HepG2 (cell line): ENCODE data around the gene PAQR5. TPM values are rescaled to one million over a fixed set of nuclear protein-coding genes. Genes with fewer than 3 reads are reported as not detected.
A peak's percentile ranks its signal among the peaks of the same experiment; 100 is the strongest.

Source experiments
- ELF4 ChIP-seq: sonication (generic); formaldehyde crosslinking; IDR thresholded peaks from 2 replicates; pipeline ENCODE4 v1.5.0; 2020; ENCODE audit warnings: missing genetic modification reagents, mild to moderate bottlenecking, moderate library complexity, borderline replicate concordance
- ETV6 ChIP-seq: sonication (generic); formaldehyde crosslinking; conservative IDR thresholded peaks from 2 replicates; pipeline ENCODE4 v1.4.0; 2020; ENCODE audit warnings: missing genetic modification reagents
- GPN1 ChIP-seq: sonication (generic); formaldehyde crosslinking; IDR thresholded peaks from 2 replicates; pipeline ENCODE4 v1.5.1; 2020; ENCODE audit warnings: missing genetic modification reagents, borderline replicate concordance
- HOXD1 ChIP-seq: sonication (generic); formaldehyde crosslinking; IDR thresholded peaks from 2 replicates; pipeline ENCODE4 v1.5.0; 2020; ENCODE audit warnings: missing genetic modification reagents
- IRX3 ChIP-seq: sonication (generic); formaldehyde crosslinking; IDR thresholded peaks from 2 replicates; pipeline ENCODE4 v1.8.1; 2023; ENCODE audit warnings: mild to moderate bottlenecking, low read depth, missing genetic modification reagents, borderline replicate concordance
- POLR2G ChIP-seq: fragments of 200-400 bp; formaldehyde crosslinking; IDR thresholded peaks from 2 replicates; pipeline ENCODE4 v1.6.1; 2018; ENCODE audit warnings: mild to moderate bottlenecking, low read depth, low read length, moderate library complexity
- RFX3 ChIP-seq: IDR thresholded peaks from 2 replicates; pipeline ENCODE4 v1.6.1; 2016; ENCODE audit warnings: missing biosample characterization, missing genetic modification reagents
- SIN3A ChIP-seq: IDR thresholded peaks from 2 replicates; pipeline ENCODE4 v1.6.1; 2011; ENCODE audit warnings: low read depth, mild to moderate bottlenecking, control low read depth, low read length, borderline replicate concordance
- SKI ChIP-seq: fragments of 450-650 bp; IDR thresholded peaks from one replicate; pipeline ENCODE4 v1.6.1; 2018; ENCODE audit warnings: mild to moderate bottlenecking; ENCODE audit not compliant: partially characterized antibody
- SNAPC5 ChIP-seq: sonication (generic); formaldehyde crosslinking; IDR thresholded peaks from 2 replicates; pipeline ENCODE4 v1.8.1; 2023; ENCODE audit warnings: mild to moderate bottlenecking, missing genetic modification reagents, borderline replicate concordance
- YY1 ChIP-seq: IDR thresholded peaks from 2 replicates; pipeline ENCODE4 v1.6.1; 2011; ENCODE audit warnings: low read length, low read depth, moderate library complexity, mild to moderate bottlenecking; ENCODE audit not compliant: insufficient read depth, insufficient replicate concordance
- ZKSCAN1 ChIP-seq: fragments of 150-350 bp; IDR thresholded peaks from 2 replicates; pipeline ENCODE4 v1.6.1; 2014; ENCODE audit warnings: low read length
- ZMAT3 ChIP-seq: sonication (generic); formaldehyde crosslinking; conservative IDR thresholded peaks from 2 replicates; pipeline ENCODE4 v1.7.0; 2021; ENCODE audit warnings: missing genetic modification reagents
- ZNF17 ChIP-seq: sonication (generic); formaldehyde crosslinking; IDR thresholded peaks from 2 replicates; pipeline ENCODE4 v1.5.0; 2020; ENCODE audit warnings: mild to moderate bottlenecking, missing genetic modification reagents
- ZNF18 ChIP-seq: sonication (generic); formaldehyde crosslinking; IDR thresholded peaks from 2 replicates; pipeline ENCODE4 v1.8.0; 2022; ENCODE audit warnings: mild to moderate bottlenecking, missing genetic modification reagents; ENCODE audit not compliant: insufficient replicate concordance
- ZNF224 ChIP-seq: sonication (generic); formaldehyde crosslinking; IDR thresholded peaks from 2 replicates; pipeline ENCODE4 v1.5.0; 2020; ENCODE audit warnings: mild to moderate bottlenecking, missing genetic modification reagents
- ZNF34 ChIP-seq: sonication (generic); formaldehyde crosslinking; IDR thresholded peaks from 2 replicates; pipeline ENCODE4 v1.4.0; 2020; ENCODE audit warnings: mild to moderate bottlenecking, missing genetic modification reagents, borderline replicate concordance
- ZNF646 ChIP-seq: sonication (generic); formaldehyde crosslinking; IDR thresholded peaks from 2 replicates; pipeline ENCODE4 v1.9.0; 2021; ENCODE audit warnings: mild to moderate bottlenecking, missing genetic modification reagents
- ZNF740 ChIP-seq: sonication (generic); formaldehyde crosslinking; IDR thresholded peaks from 2 replicates; pipeline ENCODE4 v1.4.0; 2020; ENCODE audit warnings: missing genetic modification reagents
- ZNF782 ChIP-seq: sonication (generic); formaldehyde crosslinking; IDR thresholded peaks from 2 replicates; pipeline ENCODE4 v1.4.0; 2020; ENCODE audit warnings: missing genetic modification reagents, mild to moderate bottlenecking, borderline replicate concordance
- ZNF841 ChIP-seq: sonication (generic); formaldehyde crosslinking; IDR thresholded peaks from 2 replicates; pipeline ENCODE4 v1.8.1; 2023; ENCODE audit warnings: missing genetic modification reagents, borderline replicate concordance
- polyA plus RNA-seq, 8 experiments: library from polyadenylated mRNA; depleted of rRNA in 3 of 8; stranded (reverse) in 7 of 8; unstranded in 1 of 8; fragments of >200 nt; fragmentation: Illumina TruSeq in 4 of 8; extraction: Trizol in 4 of 8; gene quantifications; 2 replicates each; pipeline versions ENCODE4 v1.2.1 to v1.2.3, GENCODE V29; 2011 to 2016; ENCODE audit warnings: low read depth in 4 of 8, missing spikeins in 1 of 8, mixed read lengths in 1 of 8; ENCODE audit not compliant: insufficient read depth in 1 of 8
- total RNA-seq, 5 experiments: library from RNA; depleted of rRNA; stranded (reverse); fragments of >200 nt; fragmentation: Illumina TruSeq; extraction: Trizol; gene quantifications; 2 replicates each; pipeline ENCODE4 v1.2.3, GENCODE V29; 2016; ENCODE audit warnings: low read depth in 1 of 5

Gene PAQR5
- total and polyA plus RNA-seq, 2 of the 13 experiments (the other 11 are each of a cell fraction or from before 2014, with no cell fraction given): 0.53 to 1.3 TPM

GRCh38 chr15:69413822-69414700 is 115.3 kb downstream of the PAQR5 start, which contains the start of gene KIF23 (continued):
- no peak for TF ChIP-seq ZNF646
- no peak; the same call in 1 of the 2 replicates for TF ChIP-seq ZNF841 (CRISPR knock-in tag)
- no peak for TF ChIP-seq ELF4 (CRISPR knock-in tag)
- TF ChIP-seq ZNF34 (CRISPR knock-in tag): no peak
- peak; percentile 26 for TF ChIP-seq SKI
- no peak for TF ChIP-seq ZNF782 (CRISPR knock-in tag)
- TF ChIP-seq ZNF224 (CRISPR knock-in tag): no peak
- TF ChIP-seq RFX3: peak; percentile 96
- TF ChIP-seq ZMAT3: peak; percentile 68
- no peak for TF ChIP-seq ZNF740 (CRISPR knock-in tag)
- peak; percentile 62 for TF ChIP-seq POLR2G
- TF ChIP-seq ETV6 (CRISPR knock-in tag): no peak
- peak; percentile 98 for TF ChIP-seq SIN3A
- no peak; the same call in 1 of the 2 replicates for TF ChIP-seq GPN1
- 0 out of 2 replicates have a peak, but pooled peaks have one; percentile 30 for TF ChIP-seq SNAPC5
- TF ChIP-seq ZNF18 (CRISPR knock-in tag): no peak
- no peak for TF ChIP-seq HOXD1 (CRISPR knock-in tag)
- TF ChIP-seq ZNF17 (CRISPR knock-in tag): no peak
- TF ChIP-seq IRX3 (CRISPR knock-in tag): peak; percentile 76; the same call in 1 of the 2 replicates
- TF ChIP-seq ZKSCAN1: no peak
- peak; percentile 12 for TF ChIP-seq YY1
